GM23248 (cell line): ENCODE data around the gene PCDHA1. TPM values are rescaled to one million over a fixed set of nuclear protein-coding genes. Genes with fewer than 3 reads are reported as not detected.
A peak's percentile ranks its signal among the peaks of the same experiment; 100 is the strongest.
"Not testable (repeated sequence)": the region's sequence is repeated elsewhere in the genome, so short reads cannot be mapped to it uniquely, and the experiment has no call there.

Experiments used
- DNase-seq: peaks from one replicate; pipeline ENCODE4 v3.0.0-alpha.2; 2015
- H2AFZ ChIP-seq: fragments of 200-600 bp; sonication (generic); 2 replicates; pipeline ENCODE4 v1.6.1; 2016; ENCODE audit warnings: antibody characterized with exemption
- H3F3A ChIP-seq: fragments of 200-600 bp; sonication (generic); 2 replicates; pipeline ENCODE4 v1.6.1; 2016; ENCODE audit warnings: mild to moderate bottlenecking, antibody characterized with exemption, mixed run types; ENCODE audit not compliant: insufficient read depth
- H3K27ac ChIP-seq: fragments of 200-600 bp; sonication (generic); 2 replicates; pipeline ENCODE4 v1.5.1; 2016; ENCODE audit warnings: mild to moderate bottlenecking
- H3K27me3 ChIP-seq: fragments of 200-600 bp; sonication (generic); replicated peaks from 2 replicates; pipeline ENCODE4 v1.6.1; 2016; ENCODE audit warnings: mild to moderate bottlenecking; ENCODE audit not compliant: insufficient read depth
- H3K36me3 ChIP-seq: fragments of 200-600 bp; sonication (generic); 2 replicates; pipeline ENCODE4 v1.6.1; 2016; ENCODE audit warnings: low read depth, mild to moderate bottlenecking
- H3K4me1 ChIP-seq: fragments of 200-600 bp; sonication (generic); 2 replicates; pipeline ENCODE4 v1.6.1; 2016; ENCODE audit warnings: mild to moderate bottlenecking; ENCODE audit not compliant: insufficient read depth
- H3K4me2 ChIP-seq: fragments of 200-600 bp; sonication (generic); one replicate; pipeline ENCODE4 v1.6.1; 2016; ENCODE audit warnings: mild to moderate bottlenecking; ENCODE audit not compliant: unreplicated experiment
- H3K4me3 ChIP-seq: fragments of 200-600 bp; sonication (generic); 2 replicates; pipeline ENCODE4 v1.5.1; 2016; ENCODE audit warnings: mild to moderate bottlenecking
- H3K79me2 ChIP-seq: fragments of 200-600 bp; sonication (generic); 2 replicates; pipeline ENCODE4 v1.6.1; 2016; ENCODE audit warnings: mild to moderate bottlenecking; ENCODE audit not compliant: insufficient read depth
- H3K9ac ChIP-seq: fragments of 200-600 bp; sonication (generic); 2 replicates; pipeline ENCODE4 v1.6.1; 2016; ENCODE audit warnings: mild to moderate bottlenecking
- H3K9me2 ChIP-seq: fragments of 200-600 bp; sonication (generic); 2 replicates; pipeline ENCODE4 v1.6.1; 2016; ENCODE audit warnings: mixed run types, mild to moderate bottlenecking, moderate library complexity; ENCODE audit not compliant: insufficient read depth
- H3K9me3 ChIP-seq: fragments of 200-600 bp; sonication (generic); one replicate; pipeline ENCODE4 v1.6.1; 2017; ENCODE audit warnings: low read depth
- H4K20me1 ChIP-seq: fragments of 200-600 bp; sonication (generic); 2 replicates; pipeline ENCODE4 v1.6.0; 2016; ENCODE audit not compliant: insufficient read depth
- EZH2 ChIP-seq: fragments of 200-600 bp; sonication (generic); IDR thresholded peaks from 2 replicates; pipeline ENCODE4 v1.6.1; 2018; ENCODE audit warnings: antibody characterized with exemption, mild to moderate bottlenecking; ENCODE audit not compliant: insufficient read depth, poor library complexity, severe bottlenecking
- EZH2phosphoT487 ChIP-seq: fragments of 200-600 bp; sonication (generic); IDR thresholded peaks from 2 replicates; pipeline ENCODE4 v1.6.1; 2018; ENCODE audit warnings: antibody characterized with exemption, moderate library complexity, mild to moderate bottlenecking, low read depth; ENCODE audit not compliant: insufficient read depth
- WGBS, 2 experiments: methylation state at CpG; one replicate each; pipeline ENCODE4 v1.1.6; 2015 to 2017; ENCODE audit warnings: low lambda C conversion rate in 2 of 2, low coverage in 1 of 2; ENCODE audit errors: missing lambda C conversion rate in 2 of 2; 5-methylcytosine and 5-hydroxymethylcytosine counted together
- in situ Hi-C: fragments of 300-500 bp; cut with MboI; formaldehyde crosslinking; loops from 2 replicates; pipeline ENCODE4 v1.15.0; 2020
- polyA plus RNA-seq: library from polyadenylated mRNA; unstranded; fragments of >200 nt; fragmentation: Nextera tagmentation; extraction: Ambion mirVana; gene quantifications from 2 replicates; pipeline ENCODE4 v1.2.1, GENCODE V29; 2016
- total RNA-seq: library from RNA; depleted of rRNA; stranded (reverse); fragments of >200 nt; shearing (Covaris generic); gene quantifications from 2 replicates; pipeline ENCODE4 v1.2.3, GENCODE V29; 2014

PCDHA1 gene
- total and polyA plus RNA-seq, 2 experiments from 2014 or later = not detected

- Histone ChIP-seq H3K9me3 (no peaks in the 10 kb centered on the region), H3K79me2 (no peaks in the 10 kb centered on the region), H3F3A (no peaks in the 10 kb centered on the region), H3K27ac (no peak within 1 kb of the TSS), H4K20me1 (no peaks in the 10 kb centered on the region), H3K27me3 (no peaks in the 10 kb centered on the region), H3K9me2 (no peaks in the 10 kb centered on the region), H3K4me3 (peak within 1 kb of the TSS; percentile 9; the same call in 1 of the 2 replicates), H3K9ac (no peak within 1 kb of the TSS), H2AFZ (peak within 1 kb of the TSS; percentile 8; the same call in 1 of the 2 replicates), H3K36me3 (no peaks in the 10 kb centered on the region), H3K4me2 (no peak within 1 kb of the TSS), H3K4me1 (no peaks in the 10 kb centered on the region)
- TF ChIP-seq EZH2phosphoT487 (no peak), EZH2 (no peak)
- 10 to 11% methylated on average over 8 of the region's 8 CpGs for WGBS, 2 experiments
- in situ Hi-C loops = no loop called here
- DNase-seq = peak; percentile 26
Observed at GRCh38 chr5:140833993-140834392, 48.1 kb downstream of the PCDHA1 start, which contains the start of gene PCDHA7. Gene PCDHA7 (plus strand): TSS chr5:140834269. CDS start chr5:140834384, 115 bp downstream.

GRCh38 chr5:140834439-140835008 is 48.6 kb downstream of the PCDHA1 start:
- H3K36me3 ChIP-seq, H3K4me2 ChIP-seq, H4K20me1 ChIP-seq, in situ Hi-C loops, H3F3A ChIP-seq, H3K4me1 ChIP-seq, H3K9me3 ChIP-seq, DNase-seq, H3K79me2 ChIP-seq, H3K27ac ChIP-seq, H3K9ac ChIP-seq, H3K27me3 ChIP-seq, H3K9me2 ChIP-seq: not testable (repeated sequence)
- peak overlapping the region; percentile 8; the same call in 1 of the 2 replicates for H2AFZ ChIP-seq
- peak overlapping the region; percentile 9; the same call in 1 of the 2 replicates for H3K4me3 ChIP-seq
- WGBS, 2 experiments = 19 to 24% methylated on average over 30 to 34 of the region's 38 CpGs

GRCh38 chr5:140835622-140836510 is 49.9 kb downstream of the PCDHA1 start:
- H3K27me3 ChIP-seq = no peaks in the 10 kb centered on the region
- H4K20me1 ChIP-seq = no peaks in the 10 kb centered on the region
- in situ Hi-C loops = no loop called here
- H3K9me2 ChIP-seq = no peaks in the 10 kb centered on the region
- 49 to 50% methylated on average over 80 to 99 of the region's 103 CpGs for WGBS, 2 experiments
- no peak overlapping the region for H3K9ac ChIP-seq
- no peaks in the 10 kb centered on the region for H3K4me1 ChIP-seq
- TF ChIP-seq EZH2phosphoT487 (no peak), EZH2 (no peak)
- DNase-seq = no peak
- H3K4me2 ChIP-seq = no peak overlapping the region
- no peak overlapping the region for H3K27ac ChIP-seq
- no peaks in the 10 kb centered on the region for H3F3A ChIP-seq
- no peaks in the 10 kb centered on the region for H3K9me3 ChIP-seq
- H3K79me2 ChIP-seq = no peaks in the 10 kb centered on the region
- no peaks in the 10 kb centered on the region for H3K36me3 ChIP-seq
- H3K4me3 ChIP-seq = no peak overlapping the region
- H2AFZ ChIP-seq = no peak overlapping the region

GRCh38 chr5:140840978-140841962 is 55.3 kb downstream of the PCDHA1 start, which contains the start of gene PCDHA8:
Gene PCDHA8 (plus strand): TSS chr5:140841187. CDS start chr5:140841322, 135 bp downstream.
- in situ Hi-C loops = no loop called here
- no peak within 1 kb of the TSS for H3K4me2 ChIP-seq
- no peaks in the 10 kb centered on the region for H3F3A ChIP-seq
- no peak within 1 kb of the TSS for H3K9ac ChIP-seq
- no peaks in the 10 kb centered on the region for H3K4me1 ChIP-seq
- no peaks in the 10 kb centered on the region for H3K9me3 ChIP-seq
- H2AFZ ChIP-seq = no peak within 1 kb of the TSS
- no peaks in the 10 kb centered on the region for H3K79me2 ChIP-seq
- H4K20me1 ChIP-seq = no peaks in the 10 kb centered on the region
- H3K27ac ChIP-seq = no peak within 1 kb of the TSS
- H3K27me3 ChIP-seq = no peaks in the 10 kb centered on the region
- 26 to 28% methylated on average over 47 of the region's 47 CpGs for WGBS, 2 experiments
- no peaks in the 10 kb centered on the region for H3K36me3 ChIP-seq
- DNase-seq = peak; percentile 10
- TF ChIP-seq EZH2 (no peak), EZH2phosphoT487 (no peak)
- H3K4me3 ChIP-seq = no peak within 1 kb of the TSS
- no peaks in the 10 kb centered on the region for H3K9me2 ChIP-seq
